ENCODE data around the gene ZNF212. TPM values are rescaled to one million over a fixed set of nuclear protein-coding genes. Genes with fewer than 3 reads are reported as not detected.

Gene ZNF212
- polyA plus RNA-seq, 12 donors: 7.4 to 11.3 (median 9.3) TPM; not detected in 1

Other genes starting within 250 kb of the ZNF212 start
- gene PDIA4, start 211.1 kb upstream of the ZNF212 start, polyA plus RNA-seq (ENCODE audit: insufficient read length in 12 of 12): 10 to 100 TPM in 11 of 12 donors, not detected in 1; 56.5 to 91.6 (median 73.8) TPM
- gene ZNF786, start 148.9 kb upstream of the ZNF212 start, polyA plus RNA-seq (ENCODE audit: insufficient read length in 12 of 12): 1 to 10 TPM in 10 of 12 donors, not detected in 2; 3.2 to 6.8 (median 4.4) TPM
- 1 to 10 TPM in 11 of 12 donors, not detected in 1; 3.7 to 5.7 (median 4.1) TPM for gene ZNF425, start 113.3 kb upstream of the ZNF212 start, polyA plus RNA-seq (ENCODE audit: insufficient read length in 12 of 12)
- 10 to 100 TPM in 2 of 12 donors, 1 to 10 TPM in 9, not detected in 1; 4.0 to 12.9 (median 9.1) TPM for gene ZNF398, start 92.2 kb upstream of the ZNF212 start, polyA plus RNA-seq (ENCODE audit: insufficient read length in 12 of 12)
- 10 to 100 TPM in 11 of 12 donors, not detected in 1; 13.7 to 22.1 (median 18.9) TPM for gene ZNF282, start 44.1 kb upstream of the ZNF212 start, polyA plus RNA-seq (ENCODE audit: insufficient read length in 12 of 12)
- 10 to 100 TPM in 10 of 12 donors, 1 to 10 TPM in 1, not detected in 1; 9.3 to 28.5 (median 11.9) TPM for gene ZNF783, start 22.5 kb downstream of the ZNF212 start, polyA plus RNA-seq (ENCODE audit: insufficient read length in 12 of 12)
- gene ZNF777, start 221.4 kb downstream of the ZNF212 start, polyA plus RNA-seq (ENCODE audit: insufficient read length in 12 of 12): 10 to 100 TPM in 2 of 12 donors, 1 to 10 TPM in 9, not detected in 1; 4.3 to 13.7 (median 8.1) TPM

All from muscle of arm (tissue), 12 donors.